ENCODE measurements around the gene UPF3A. TPM values are rescaled to one million over a fixed set of nuclear protein-coding genes. Genes with fewer than 3 reads are reported as not detected.

UPF3A gene
- total RNA-seq, 1 experiment from 2014 or later, result 88.3 TPM

GRCh38 chr13:114320065-114320464 is 38.7 kb downstream of the UPF3A start:
- Mint-ChIP-seq H3K4me3 (ENCODE audit: unreplicated experiment) (no peak overlapping the region), H3K27ac (ENCODE audit: unreplicated experiment) (no peak overlapping the region), H3K4me1 (ENCODE audit: low read depth, unreplicated experiment) (peaks cover 16% of the 10 kb centered on the region), H3K27me3 (ENCODE audit: insufficient read depth, unreplicated experiment) (no peaks in the 10 kb centered on the region), H3K9me3 (ENCODE audit: unreplicated experiment) (no peaks in the 10 kb centered on the region), H3K36me3 (ENCODE audit: insufficient read depth, unreplicated experiment) (peaks cover 66% of the 10 kb centered on the region)
- BruUV-seq (replicated peaks), result no TSS peak
- no peak for TF ChIP-seq CTCF (IDR thresholded peaks at IDR 0.05; ENCODE audit: insufficient read depth in 1 of 2, low read depth in 1 of 2, low read length in 1 of 2, severe bottlenecking in 1 of 2, unreplicated experiment in 1 of 2)
- no peak for DNase-seq
- Histone ChIP-seq H3K27me3 (replicated peaks; ENCODE audit: control insufficient read depth, insufficient read depth, low read length) (no peaks in the 10 kb centered on the region), H3K4me1 (peaks cover 4% of the 10 kb centered on the region; the same call in 1 of the 2 replicates), H3K4me3 (ENCODE audit: low read depth, low read length) (no peak overlapping the region), H3K36me3 (ENCODE audit: control insufficient read depth, insufficient read depth, low read length) (no peaks in the 10 kb centered on the region; the same call in 1 of the 2 replicates), H3K9me3 (0 out of 2 replicates have a peak, but pooled peaks cover 2% of the 10 kb centered on the region)
- CTCF ChIA-PET, result no interaction called here
- POLR2A ChIA-PET, result no interaction called here
- intact Hi-C loops (cut with micrococcal nuclease; ENCODE audit: unreplicated experiment), result no loop called here

GRCh38 chr13:114321256-114321655 is 39.9 kb downstream of the UPF3A start:
- no peaks in the 10 kb centered on the region for H3K4me1 ChIP-seq
- CTCF ChIA-PET, result no interaction called here
- no peak for TF ChIP-seq CTCF (IDR thresholded peaks at IDR 0.05; ENCODE audit: insufficient read depth in 1 of 2, low read depth in 1 of 2, low read length in 1 of 2, severe bottlenecking in 1 of 2, unreplicated experiment in 1 of 2)
- no peaks in the 10 kb centered on the region; the same call in 1 of the 2 replicates for H3K36me3 ChIP-seq (ENCODE audit: control insufficient read depth, insufficient read depth, low read length)
- Mint-ChIP-seq H3K36me3 (ENCODE audit: insufficient read depth, unreplicated experiment) (peaks cover 74% of the 10 kb centered on the region), H3K27me3 (ENCODE audit: insufficient read depth, unreplicated experiment) (no peaks in the 10 kb centered on the region), H3K27ac (ENCODE audit: unreplicated experiment) (no peak overlapping the region), H3K9me3 (ENCODE audit: unreplicated experiment) (no peaks in the 10 kb centered on the region), H3K4me1 (ENCODE audit: low read depth, unreplicated experiment) (peaks cover 10% of the 10 kb centered on the region), H3K4me3 (ENCODE audit: unreplicated experiment) (no peak overlapping the region)
- DNase-seq, result no peak
- BruUV-seq (replicated peaks), result no TSS peak
- intact Hi-C loops (cut with micrococcal nuclease; ENCODE audit: unreplicated experiment), result no loop called here
- H3K27me3 ChIP-seq (replicated peaks; ENCODE audit: control insufficient read depth, insufficient read depth, low read length), result no peaks in the 10 kb centered on the region
- H3K9me3 ChIP-seq, result 0 out of 2 replicates have a peak, but pooled peaks cover 2% of the 10 kb centered on the region
- POLR2A ChIA-PET, result no interaction called here
- no peak overlapping the region for H3K4me3 ChIP-seq (ENCODE audit: low read depth, low read length)

DNA sequence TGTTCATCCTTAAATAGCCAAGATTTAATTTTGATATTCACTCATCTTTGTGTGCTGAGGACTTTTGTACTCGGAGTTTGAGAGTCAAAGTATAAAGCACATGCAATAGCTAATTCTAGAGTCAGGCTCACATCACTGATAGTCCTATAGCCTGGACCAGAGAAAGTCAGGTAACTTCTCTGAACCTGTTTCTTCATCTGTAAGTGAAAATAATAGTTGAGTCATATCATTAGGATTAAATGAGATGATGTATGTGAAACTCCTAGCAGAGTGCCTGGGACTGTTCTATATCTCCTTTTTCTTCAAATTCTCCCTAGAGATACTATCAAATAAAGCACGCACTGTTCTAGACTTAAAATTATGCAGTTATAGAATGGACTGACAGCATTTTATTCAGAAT is 41.9 kb downstream of the UPF3A start:
- 0 out of 2 replicates have a peak, but pooled peaks cover 2% of the 10 kb centered on the region for H3K9me3 ChIP-seq
- TF ChIP-seq CTCF (IDR thresholded peaks at IDR 0.05; ENCODE audit: insufficient read depth in 1 of 2, low read depth in 1 of 2, low read length in 1 of 2, severe bottlenecking in 1 of 2, unreplicated experiment in 1 of 2), result no peak
- ChIA-PET POLR2A (no interaction called here), CTCF (no interaction called here)
- intact Hi-C loops (cut with micrococcal nuclease; ENCODE audit: unreplicated experiment), result no loop called here
- Mint-ChIP-seq H3K27me3 (ENCODE audit: insufficient read depth, unreplicated experiment) (no peaks in the 10 kb centered on the region), H3K36me3 (ENCODE audit: insufficient read depth, unreplicated experiment) (peaks cover 79% of the 10 kb centered on the region), H3K4me1 (ENCODE audit: low read depth, unreplicated experiment) (peaks cover 10% of the 10 kb centered on the region), H3K9me3 (ENCODE audit: unreplicated experiment) (no peaks in the 10 kb centered on the region), H3K4me3 (ENCODE audit: unreplicated experiment) (no peak overlapping the region), H3K27ac (ENCODE audit: unreplicated experiment) (no peak overlapping the region)
- no TSS peak for BruUV-seq (replicated peaks)
- DNase-seq, result no peak
- no peak overlapping the region for H3K4me3 ChIP-seq (ENCODE audit: low read depth, low read length)
- H3K27me3 ChIP-seq (replicated peaks; ENCODE audit: control insufficient read depth, insufficient read depth, low read length), result no peaks in the 10 kb centered on the region
- no peaks in the 10 kb centered on the region; the same call in 1 of the 2 replicates for H3K36me3 ChIP-seq (ENCODE audit: control insufficient read depth, insufficient read depth, low read length)
- H3K4me1 ChIP-seq, result no peaks in the 10 kb centered on the region
